ENCODE data around the gene INTS3. TPM values are rescaled to one million over a fixed set of nuclear protein-coding genes. Genes with fewer than 3 reads are reported as not detected.
"Not testable (repeated sequence)": the region's sequence is repeated elsewhere in the genome, so short reads cannot be mapped to it uniquely, and the experiment has no call there.

INTS3 gene
- polyA plus RNA-seq, 1 donor from 2014 or later: 29.9 TPM

DNA sequence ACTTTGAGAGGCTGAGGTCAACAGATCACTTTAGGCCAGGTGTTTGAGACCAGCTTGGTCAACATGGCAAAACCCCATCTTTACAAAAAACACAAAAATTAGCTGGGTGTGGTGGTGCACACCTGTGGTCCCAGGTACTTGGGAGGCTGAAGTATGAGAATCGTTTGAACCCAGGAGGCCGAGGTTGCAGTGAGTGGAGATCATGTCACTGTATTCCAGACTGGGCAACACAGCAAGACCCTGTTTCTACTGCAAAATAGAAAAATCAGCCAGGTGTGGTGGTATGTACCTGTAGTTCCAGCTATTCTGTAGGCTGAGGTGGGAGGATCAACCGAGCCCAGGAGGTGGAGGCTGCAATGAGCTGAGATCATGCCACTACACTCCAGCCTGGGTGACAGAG is 4.2 kb upstream of the INTS3 start:
- no peak overlapping the region for H3K27ac ChIP-seq (ENCODE audit: low read length)
- peaks cover 7% of the 10 kb centered on the region for H3K79me2 ChIP-seq (replicated peaks; ENCODE audit: insufficient read depth, low read length)
- no peak overlapping the region for H2AFZ ChIP-seq (ENCODE audit: low read depth, low read length)
- H3K36me3 ChIP-seq (ENCODE audit: insufficient read depth, low read length): no peaks in the 10 kb centered on the region
- no peak overlapping the region for H3K4me2 ChIP-seq (ENCODE audit: low read length)
- no peak overlapping the region for H3K4me3 ChIP-seq (ENCODE audit: low read length)
- H4K20me1 ChIP-seq (ENCODE audit: insufficient read depth): no peaks in the 10 kb centered on the region
- no peak for TF ChIP-seq TAF1 (IDR thresholded peaks at IDR 0.05; ENCODE audit: low read depth)
- TF ChIP-seq, protein P1, sequence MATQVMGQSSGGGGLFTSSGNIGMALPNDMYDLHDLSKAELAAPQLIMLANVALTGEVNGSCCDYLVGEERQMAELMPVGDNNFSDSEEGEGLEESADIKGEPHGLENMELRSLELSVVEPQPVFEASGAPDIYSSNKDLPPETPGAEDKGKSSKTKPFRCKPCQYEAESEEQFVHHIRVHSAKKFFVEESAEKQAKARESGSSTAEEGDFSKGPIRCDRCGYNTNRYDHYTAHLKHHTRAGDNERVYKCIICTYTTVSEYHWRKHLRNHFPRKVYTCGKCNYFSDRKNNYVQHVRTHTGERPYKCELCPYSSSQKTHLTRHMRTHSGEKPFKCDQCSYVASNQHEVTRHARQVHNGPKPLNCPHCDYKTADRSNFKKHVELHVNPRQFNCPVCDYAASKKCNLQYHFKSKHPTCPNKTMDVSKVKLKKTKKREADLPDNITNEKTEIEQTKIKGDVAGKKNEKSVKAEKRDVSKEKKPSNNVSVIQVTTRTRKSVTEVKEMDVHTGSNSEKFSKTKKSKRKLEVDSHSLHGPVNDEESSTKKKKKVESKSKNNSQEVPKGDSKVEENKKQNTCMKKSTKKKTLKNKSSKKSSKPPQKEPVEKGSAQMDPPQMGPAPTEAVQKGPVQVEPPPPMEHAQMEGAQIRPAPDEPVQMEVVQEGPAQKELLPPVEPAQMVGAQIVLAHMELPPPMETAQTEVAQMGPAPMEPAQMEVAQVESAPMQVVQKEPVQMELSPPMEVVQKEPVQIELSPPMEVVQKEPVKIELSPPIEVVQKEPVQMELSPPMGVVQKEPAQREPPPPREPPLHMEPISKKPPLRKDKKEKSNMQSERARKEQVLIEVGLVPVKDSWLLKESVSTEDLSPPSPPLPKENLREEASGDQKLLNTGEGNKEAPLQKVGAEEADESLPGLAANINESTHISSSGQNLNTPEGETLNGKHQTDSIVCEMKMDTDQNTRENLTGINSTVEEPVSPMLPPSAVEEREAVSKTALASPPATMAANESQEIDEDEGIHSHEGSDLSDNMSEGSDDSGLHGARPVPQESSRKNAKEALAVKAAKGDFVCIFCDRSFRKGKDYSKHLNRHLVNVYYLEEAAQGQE (IDR thresholded peaks at IDR 0.05; ENCODE audit: borderline replicate concordance): no peak
- TF ChIP-seq, protein P2, sequence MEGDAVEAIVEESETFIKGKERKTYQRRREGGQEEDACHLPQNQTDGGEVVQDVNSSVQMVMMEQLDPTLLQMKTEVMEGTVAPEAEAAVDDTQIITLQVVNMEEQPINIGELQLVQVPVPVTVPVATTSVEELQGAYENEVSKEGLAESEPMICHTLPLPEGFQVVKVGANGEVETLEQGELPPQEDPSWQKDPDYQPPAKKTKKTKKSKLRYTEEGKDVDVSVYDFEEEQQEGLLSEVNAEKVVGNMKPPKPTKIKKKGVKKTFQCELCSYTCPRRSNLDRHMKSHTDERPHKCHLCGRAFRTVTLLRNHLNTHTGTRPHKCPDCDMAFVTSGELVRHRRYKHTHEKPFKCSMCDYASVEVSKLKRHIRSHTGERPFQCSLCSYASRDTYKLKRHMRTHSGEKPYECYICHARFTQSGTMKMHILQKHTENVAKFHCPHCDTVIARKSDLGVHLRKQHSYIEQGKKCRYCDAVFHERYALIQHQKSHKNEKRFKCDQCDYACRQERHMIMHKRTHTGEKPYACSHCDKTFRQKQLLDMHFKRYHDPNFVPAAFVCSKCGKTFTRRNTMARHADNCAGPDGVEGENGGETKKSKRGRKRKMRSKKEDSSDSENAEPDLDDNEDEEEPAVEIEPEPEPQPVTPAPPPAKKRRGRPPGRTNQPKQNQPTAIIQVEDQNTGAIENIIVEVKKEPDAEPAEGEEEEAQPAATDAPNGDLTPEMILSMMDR (IDR thresholded peaks at IDR 0.05; ENCODE audit: poor library complexity, severe bottlenecking): no peak
- TF ChIP-seq EP300 (conservative IDR thresholded peaks at IDR 0.05; ENCODE audit: poor library complexity, severe bottlenecking): no peak
- no peak for TF ChIP-seq EZH2 (IDR thresholded peaks at IDR 0.05; ENCODE audit: borderline replicate concordance, insufficient read depth, low read length, poor library complexity, severe bottlenecking)
- TF ChIP-seq MXI1 (conservative IDR thresholded peaks at IDR 0.05; ENCODE audit: poor library complexity, severe bottlenecking): no peak
- TF ChIP-seq SMC3 (conservative IDR thresholded peaks at IDR 0.05; ENCODE audit: poor library complexity): no peak
- no peak for TF ChIP-seq RAD21 (conservative IDR thresholded peaks at IDR 0.05)
- TF ChIP-seq POLR2AphosphoS5 (IDR thresholded peaks at IDR 0.05): no peak
- H3K9me2 ChIP-seq (ENCODE audit: insufficient read depth, low read length): no peaks in the 10 kb centered on the region
- H3F3A ChIP-seq (ENCODE audit: insufficient read depth, low read length, poor library complexity, severe bottlenecking): no peaks in the 10 kb centered on the region
- H3K27me3 ChIP-seq (ENCODE audit: insufficient read depth, low read depth, low read length): no peaks in the 10 kb centered on the region
- no peak overlapping the region for H3K9ac ChIP-seq (ENCODE audit: low read length)
- no peaks in the 10 kb centered on the region for H3K9me3 ChIP-seq (ENCODE audit: low read length)

DNA sequence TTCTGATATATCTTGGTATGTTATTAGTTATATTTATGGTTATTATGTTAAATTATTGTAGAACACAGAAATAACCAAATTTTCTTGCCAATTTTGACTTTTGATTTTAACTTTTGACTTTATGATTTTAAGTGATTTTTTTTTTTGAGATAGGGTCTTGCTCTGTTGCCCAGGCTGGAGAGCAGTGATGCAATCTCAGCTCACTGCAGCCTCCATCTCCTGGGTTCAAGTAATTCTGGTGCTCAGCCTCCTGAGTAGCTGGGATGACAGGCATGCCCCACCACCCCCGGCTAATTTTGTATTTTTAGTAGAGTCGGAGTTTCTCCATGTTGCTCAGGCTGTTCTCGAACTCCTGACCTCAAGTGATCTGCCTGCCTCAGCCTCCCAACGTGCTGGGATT is 3.2 kb upstream of the INTS3 start:
- not testable (repeated sequence) for H3K27ac ChIP-seq (ENCODE audit: low read length); H4K20me1 ChIP-seq (ENCODE audit: insufficient read depth); H3K4me2 ChIP-seq (ENCODE audit: low read length); H2AFZ ChIP-seq (ENCODE audit: low read depth, low read length); H3K36me3 ChIP-seq (ENCODE audit: insufficient read depth, low read length); H3K9me2 ChIP-seq (ENCODE audit: insufficient read depth, low read length); H3K9me3 ChIP-seq (ENCODE audit: low read length); H3F3A ChIP-seq (ENCODE audit: insufficient read depth, low read length, poor library complexity, severe bottlenecking); H3K4me3 ChIP-seq (ENCODE audit: low read length); H3K27me3 ChIP-seq (ENCODE audit: insufficient read depth, low read depth, low read length); H3K79me2 ChIP-seq (replicated peaks; ENCODE audit: insufficient read depth, low read length); H3K9ac ChIP-seq (ENCODE audit: low read length)
